Activated CD4-positive, alpha-beta T cell treated with anti-CD3 and anti-CD28 coated beads, Interleukin-2, amount 10 ng/mL, durations not matched to agents 24 days and 14 days (primary cell): ENCODE results near the gene ZNF823. TPM values are rescaled to one million over a fixed set of nuclear protein-coding genes. Genes with fewer than 3 reads are reported as not detected.
"Not testable (repeated sequence)": the region's sequence is repeated elsewhere in the genome, so short reads cannot be mapped to it uniquely, and the experiment has no call there.

ENCODE experiments used
- DNase-seq: peaks from one replicate; pipeline ENCODE4 v3.0.0; 2022
- H3K27ac Mint-ChIP-seq: one replicate; pipeline ENCODE4 v1.8.0; 2022; ENCODE audit warnings: mild to moderate bottlenecking, mixed read lengths
- H3K27me3 Mint-ChIP-seq: one replicate; pipeline ENCODE4 v1.8.0; 2022; ENCODE audit warnings: mixed read lengths
- H3K36me3 Mint-ChIP-seq: one replicate; pipeline ENCODE4 v1.8.0; 2022; ENCODE audit warnings: low read depth, mild to moderate bottlenecking, mixed read lengths
- H3K4me1 Mint-ChIP-seq: one replicate; pipeline ENCODE4 v1.8.0; 2021; ENCODE audit warnings: mixed read lengths
- H3K4me3 Mint-ChIP-seq: one replicate; pipeline ENCODE4 v1.8.0; 2022; ENCODE audit warnings: mild to moderate bottlenecking, moderate library complexity, mixed read lengths
- H3K9me3 Mint-ChIP-seq: one replicate; pipeline ENCODE4 v1.8.0; 2021; ENCODE audit warnings: mixed read lengths
- intact Hi-C: fragments of 100-400 bp; cut with micrococcal nuclease; formaldehyde crosslinking; loops from one replicate; pipeline ENCODE4 v1.15.1; 2023
- total RNA-seq: library from RNA; stranded (reverse); gene quantifications from 2 replicates; pipeline ENCODE4 v1.2.3, GENCODE V29; 2022

The ZNF823 gene
- total RNA-seq, 1 donor from 2014 or later = 2.4 TPM

GRCh38 chr19:11680689-11681302 is 58.0 kb downstream of the ZNF823 start:
- Mint-ChIP-seq H3K36me3 (peaks cover 2% of the 10 kb centered on the region), H3K27me3 (no peaks in the 10 kb centered on the region), H3K27ac (no peak overlapping the region), H3K4me3 (no peak overlapping the region), H3K4me1 (peaks cover under 1% of the 10 kb centered on the region), H3K9me3 (peaks cover 24% of the 10 kb centered on the region)
- DNase-seq = no peak
- intact Hi-C loops = no loop called here

DNA sequence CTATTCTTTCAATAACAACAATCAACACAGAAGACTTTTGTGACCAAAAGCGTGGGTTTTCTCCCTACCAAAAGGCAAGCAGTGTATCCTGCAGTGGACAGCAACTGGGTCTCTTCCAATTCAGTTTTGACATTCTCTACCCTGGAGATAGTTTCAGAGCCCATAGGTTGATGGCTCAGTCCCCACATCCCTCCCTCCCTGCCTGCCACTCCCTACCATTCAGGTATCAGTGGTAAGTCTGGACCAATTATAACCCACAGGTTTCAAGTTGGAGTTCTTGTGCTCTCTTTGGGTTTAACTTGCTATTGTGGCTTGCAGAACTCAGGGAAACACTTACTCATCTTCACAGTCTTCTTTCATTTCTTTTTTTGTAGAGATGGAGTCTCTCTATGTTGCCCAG is 60.2 kb downstream of the ZNF823 start:
- Mint-ChIP-seq H3K27ac (no peak overlapping the region), H3K27me3 (peaks cover 2% of the 10 kb centered on the region), H3K36me3 (peaks cover 2% of the 10 kb centered on the region), H3K4me1 (no peaks in the 10 kb centered on the region), H3K9me3 (peaks cover 17% of the 10 kb centered on the region), H3K4me3 (no peak overlapping the region)
- DNase-seq = no peak
- intact Hi-C loops = no loop called here

DNA sequence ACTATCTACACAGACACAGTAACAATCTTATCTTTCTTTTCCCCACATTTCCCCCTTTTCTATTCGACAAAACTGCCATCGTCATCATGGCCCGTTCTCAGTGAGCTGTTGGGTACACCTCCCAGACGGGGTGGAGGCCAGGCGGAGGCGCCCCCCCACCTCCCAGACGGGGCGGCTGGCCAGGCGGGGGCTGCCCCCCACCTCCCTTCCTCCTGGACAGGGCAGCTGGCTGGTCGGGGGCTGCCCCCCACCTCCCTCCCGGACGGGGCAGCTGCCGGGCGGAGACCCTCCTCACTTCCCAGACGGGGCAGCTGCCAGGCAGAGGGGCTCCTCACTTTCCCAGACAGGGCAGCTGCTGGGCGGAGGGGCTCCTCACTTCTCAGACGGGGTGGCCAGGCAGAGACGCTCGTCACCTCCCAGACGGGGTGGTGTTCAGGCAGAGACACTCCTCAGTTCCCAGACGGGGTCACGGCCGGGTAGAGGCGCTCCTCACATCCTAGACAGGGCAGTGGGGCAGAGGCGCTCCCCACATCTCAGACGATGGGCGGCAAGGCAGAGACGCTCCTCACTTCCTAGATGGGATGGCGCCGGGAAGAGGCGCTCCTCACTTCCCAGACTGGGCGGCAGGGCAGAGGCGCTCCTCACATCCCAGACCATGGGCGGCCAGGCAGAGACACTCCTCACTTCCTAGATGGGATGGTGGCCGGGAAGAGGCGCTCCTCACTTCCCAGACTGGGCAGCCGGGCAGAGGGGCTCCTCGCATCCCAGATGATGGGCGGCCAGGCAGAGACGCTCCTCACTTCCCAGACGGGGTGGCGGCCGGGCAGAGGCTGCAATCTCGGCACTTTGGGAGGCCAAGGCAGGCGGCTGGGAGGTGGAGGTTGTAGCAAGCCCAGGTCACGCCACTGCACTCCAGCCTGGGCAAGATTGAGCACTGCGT is 61.8 kb downstream of the ZNF823 start:
- H3K4me1 Mint-ChIP-seq, intact Hi-C loops, DNase-seq, H3K27me3 Mint-ChIP-seq, H3K36me3 Mint-ChIP-seq, H3K27ac Mint-ChIP-seq, H3K4me3 Mint-ChIP-seq: not testable (repeated sequence)
- H3K9me3 Mint-ChIP-seq = peaks cover 20% of the 10 kb centered on the region

GRCh38 chr19:11675569-11675968 is 63.2 kb downstream of the ZNF823 start:
- peaks cover 2% of the 10 kb centered on the region for H3K27me3 Mint-ChIP-seq
- DNase-seq = no peak
- no peak overlapping the region for H3K27ac Mint-ChIP-seq
- no peak overlapping the region for H3K4me3 Mint-ChIP-seq
- no peaks in the 10 kb centered on the region for H3K4me1 Mint-ChIP-seq
- intact Hi-C loops = no loop called here
- H3K9me3 Mint-ChIP-seq = peaks cover 13% of the 10 kb centered on the region
- H3K36me3 Mint-ChIP-seq = peaks cover 5% of the 10 kb centered on the region

DNA sequence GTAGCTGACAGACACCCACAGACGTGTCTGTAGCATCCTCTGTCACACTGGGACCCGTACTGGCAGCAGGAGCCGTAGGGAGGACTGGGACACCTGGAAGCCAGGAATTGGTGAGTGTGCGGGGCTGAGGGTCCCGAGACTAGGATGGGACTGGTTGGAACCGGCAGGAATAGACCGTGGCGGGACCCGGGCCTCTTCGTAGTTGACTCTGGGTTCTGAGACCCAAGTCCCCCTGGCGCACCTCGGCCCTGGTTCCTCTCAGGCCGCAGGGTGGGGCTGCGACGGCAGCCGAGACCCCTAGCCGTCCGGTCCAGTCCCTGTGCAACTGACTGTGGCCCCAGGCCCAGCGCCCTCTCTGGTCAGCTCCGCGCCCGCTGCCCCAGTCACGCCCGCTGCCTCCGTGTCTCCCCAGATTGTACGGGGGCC is 64.7 kb downstream of the ZNF823 start:
- Mint-ChIP-seq H3K27ac (no peak overlapping the region), H3K36me3 (peaks cover 5% of the 10 kb centered on the region), H3K27me3 (peaks cover 2% of the 10 kb centered on the region), H3K4me1 (no peaks in the 10 kb centered on the region), H3K4me3 (no peak overlapping the region), H3K9me3 (peaks cover 20% of the 10 kb centered on the region)
- DNase-seq = no peak
- intact Hi-C loops = no loop called here

DNA sequence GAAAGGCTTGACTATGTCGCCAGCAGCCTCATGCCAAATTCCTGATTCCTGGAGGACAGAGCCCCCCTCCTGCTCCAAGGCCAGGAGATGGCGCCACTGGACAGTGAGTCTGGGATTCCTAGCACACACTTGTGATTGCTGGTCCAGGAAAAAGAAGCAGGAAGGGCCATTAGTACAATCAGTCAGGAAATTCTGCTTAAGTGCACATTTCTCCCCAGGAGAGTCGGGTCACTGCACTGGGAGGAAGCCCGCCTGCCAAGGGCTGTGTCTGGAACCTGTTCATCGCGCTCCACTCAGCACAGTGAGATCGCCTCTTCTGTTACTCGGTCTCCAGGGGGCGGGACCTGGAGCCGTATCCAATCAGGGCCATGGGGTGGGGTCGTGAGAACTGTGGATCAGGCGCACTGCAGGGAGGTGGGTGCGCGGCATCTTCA is 65.1 kb downstream of the ZNF823 start:
- H3K9me3 Mint-ChIP-seq = peaks cover 20% of the 10 kb centered on the region
- peaks cover 2% of the 10 kb centered on the region for H3K27me3 Mint-ChIP-seq
- peaks cover 5% of the 10 kb centered on the region for H3K36me3 Mint-ChIP-seq
- DNase-seq = no peak
- H3K27ac Mint-ChIP-seq = no peak overlapping the region
- intact Hi-C loops = no loop called here
- no peak overlapping the region for H3K4me3 Mint-ChIP-seq
- no peaks in the 10 kb centered on the region for H3K4me1 Mint-ChIP-seq

Other genes with a start within 250 kb of the ZNF823 start
- 20.6 and 21.6 TPM in 2 replicates for gene ZNF653, start 233.1 kb downstream of the ZNF823 start, total RNA-seq
- gene ECSIT, start 209.8 kb downstream of the ZNF823 start, total RNA-seq = 39.7 and 41.6 TPM in 2 replicates
- gene CNN1, start 200.1 kb downstream of the ZNF823 start, total RNA-seq = not detected in 2 replicates
- gene ELOF1, start 179.7 kb downstream of the ZNF823 start, total RNA-seq = 71.9 and 74.2 TPM in 2 replicates
- 8.2 and 9.5 TPM in 2 replicates for gene ACP5, start 161.3 kb downstream of the ZNF823 start, total RNA-seq
- gene ZNF627, start 141.5 kb downstream of the ZNF823 start, total RNA-seq = 5.2 and 7.1 TPM in 2 replicates
- gene ZNF441, start 28.1 kb upstream of the ZNF823 start, total RNA-seq = 3.1 and 4.0 TPM in 2 replicates
- 0.12 and 0.68 TPM in 2 replicates for gene ZNF491, start 59.6 kb upstream of the ZNF823 start, total RNA-seq
- gene ZNF440, start 75.3 kb upstream of the ZNF823 start, total RNA-seq = 7.4 and 10.5 TPM in 2 replicates
- gene ZNF439, start 109.8 kb upstream of the ZNF823 start, total RNA-seq = 3.3 and 3.9 TPM in 2 replicates
- gene ZNF69, start 148.8 kb upstream of the ZNF823 start, total RNA-seq = 0.21 and 0.40 TPM in 2 replicates
- 12.6 and 13.4 TPM in 2 replicates for gene ZNF700, start 186.2 kb upstream of the ZNF823 start, total RNA-seq
- gene ZNF763, start 226.1 kb upstream of the ZNF823 start, total RNA-seq = 0.31 and 0.51 TPM in 2 replicates